Liver (tissue), 9 donors: ENCODE results near the gene KRTAP22-1. TPM values are rescaled to one million over a fixed set of nuclear protein-coding genes. Genes with fewer than 3 reads are reported as not detected.

Experiments used
- DNase-seq: peaks from one replicate; pipeline ENCODE4 v3.0.0-alpha.2; 2017; ENCODE audit warnings: low spot score
- H3K27ac ChIP-seq, 2 donors: one replicate each; pipeline ENCODE4 v1.7.0; 2013; ENCODE audit warnings: inconsistent platforms in 2 of 2, low read length in 2 of 2, control low read depth in 1 of 2, low read depth in 1 of 2, mild to moderate bottlenecking in 1 of 2
- H3K27me3 ChIP-seq, 4 donors: one replicate each; pipeline versions ENCODE4 v1.6.1 to v1.7.0; 2013; ENCODE audit warnings: low read length in 3 of 4, inconsistent platforms in 1 of 4, mild to moderate bottlenecking in 1 of 4, moderate library complexity in 1 of 4; ENCODE audit not compliant: control insufficient read depth in 4 of 4, insufficient read depth in 4 of 4
- H3K36me3 ChIP-seq, 4 donors: one replicate each; pipeline versions ENCODE4 v1.6.1 to v1.7.0; 2013; ENCODE audit warnings: low read length in 3 of 4, mild to moderate bottlenecking in 3 of 4, low read depth in 1 of 4, moderate library complexity in 1 of 4; ENCODE audit not compliant: control insufficient read depth in 4 of 4, insufficient read depth in 3 of 4
- H3K4me1 ChIP-seq, 4 donors: one replicate each; pipeline versions ENCODE4 v1.6.1 to v1.7.0; 2013; ENCODE audit warnings: low read length in 3 of 4, mild to moderate bottlenecking in 3 of 4, moderate library complexity in 1 of 4; ENCODE audit not compliant: control insufficient read depth in 4 of 4, insufficient read depth in 4 of 4
- H3K4me3 ChIP-seq, 3 donors: one replicate each; pipeline versions ENCODE4 v1.6.1 to v1.7.0; 2013; ENCODE audit warnings: low read length in 3 of 3, control low read depth in 1 of 3, low read depth in 1 of 3, mild to moderate bottlenecking in 1 of 3
- H3K9ac ChIP-seq, 2 donors: one replicate each; pipeline ENCODE4 v1.7.0; 2013; ENCODE audit warnings: low read length in 2 of 2, mild to moderate bottlenecking in 2 of 2, moderate library complexity in 2 of 2, control low read depth in 1 of 2, low read depth in 1 of 2
- H3K9me3 ChIP-seq, 4 donors: one replicate each; pipeline versions ENCODE4 v1.6.1 to v1.7.0; 2013; ENCODE audit warnings: low read length in 3 of 4; ENCODE audit not compliant: control insufficient read depth in 4 of 4
- ATF3 ChIP-seq: IDR thresholded peaks from 2 replicates; pipeline ENCODE4 v1.6.1; 2016; ENCODE audit warnings: antibody characterized with exemption
- CTCF ChIP-seq: fragments of 150-350 bp; IDR thresholded peaks from 2 replicates; pipeline ENCODE4 v1.5.1; 2017; ENCODE audit warnings: improper control_type of control experiment, low read depth, low read length; ENCODE audit not compliant: missing input control
- FOXA1 ChIP-seq: IDR thresholded peaks from 2 replicates; pipeline ENCODE4 v1.6.1; 2016; ENCODE audit warnings: antibody characterized with exemption
- FOXA2 ChIP-seq: IDR thresholded peaks from 2 replicates; pipeline ENCODE4 v1.6.1; 2016; ENCODE audit warnings: antibody characterized with exemption
- GABPA ChIP-seq, 2 donors: IDR thresholded peaks in 1 of 2; conservative IDR thresholded peaks in 1 of 2; 2 replicates each; pipeline ENCODE4 v1.6.1; 2016; ENCODE audit warnings: antibody characterized with exemption in 2 of 2, mild to moderate bottlenecking in 1 of 2, moderate library complexity in 1 of 2
- HNF4A ChIP-seq, 2 donors: conservative IDR thresholded peaks; 2 replicates each; pipeline ENCODE4 v1.6.1; 2016; ENCODE audit warnings: antibody characterized with exemption in 2 of 2, mild to moderate bottlenecking in 2 of 2
- HNF4G ChIP-seq: IDR thresholded peaks from 2 replicates; pipeline ENCODE4 v1.6.1; 2016; ENCODE audit warnings: antibody characterized with exemption
- JUND ChIP-seq, 2 donors: IDR thresholded peaks; 2 replicates each; pipeline ENCODE4 v1.6.1; 2016; ENCODE audit warnings: antibody characterized with exemption in 2 of 2
- MAX ChIP-seq: IDR thresholded peaks from 2 replicates; pipeline ENCODE4 v1.6.1; 2016; ENCODE audit warnings: antibody characterized with exemption
- NR2F2 ChIP-seq: IDR thresholded peaks from 2 replicates; pipeline ENCODE4 v1.6.1; 2016; ENCODE audit warnings: antibody characterized with exemption
- RAD21 ChIP-seq, 2 donors: IDR thresholded peaks; 2 replicates each; pipeline ENCODE4 v1.6.1; 2016; ENCODE audit warnings: antibody characterized with exemption in 2 of 2, mild to moderate bottlenecking in 2 of 2
- REST ChIP-seq: IDR thresholded peaks from 2 replicates; pipeline ENCODE4 v1.6.1; 2016; ENCODE audit warnings: antibody characterized with exemption, mild to moderate bottlenecking
- RXRA ChIP-seq, 2 donors: IDR thresholded peaks; 2 replicates each; pipeline ENCODE4 v1.6.1; 2017 to 2018; ENCODE audit warnings: antibody characterized with exemption in 2 of 2, mild to moderate bottlenecking in 1 of 2
- SP1 ChIP-seq: IDR thresholded peaks from 2 replicates; pipeline ENCODE4 v1.6.1; 2018; ENCODE audit warnings: antibody characterized with exemption, mild to moderate bottlenecking
- TAF1 ChIP-seq: conservative IDR thresholded peaks from 2 replicates; pipeline ENCODE4 v1.6.1; 2016; ENCODE audit warnings: antibody characterized with exemption, mild to moderate bottlenecking
- YY1 ChIP-seq: IDR thresholded peaks from 2 replicates; pipeline ENCODE4 v1.6.1; 2016; ENCODE audit warnings: antibody characterized with exemption, mild to moderate bottlenecking
- ZBTB33 ChIP-seq: IDR thresholded peaks from 2 replicates; pipeline ENCODE4 v1.6.1; 2016; ENCODE audit warnings: antibody characterized with exemption
- WGBS: extraction: QIAGEN DNeasy Blood & Tissue Kit; methylation state at CpG from one replicate; pipeline ENCODE4 v1.1.7; 2013; 5-methylcytosine and 5-hydroxymethylcytosine counted together
- polyA plus RNA-seq, 2 donors: library from polyadenylated mRNA; stranded (reverse) in 1 of 2; unstranded in 1 of 2; fragments of 200-250 nt in 1 of 2; fragments of >200 nt in 1 of 2; fragmentation: Nextera tagmentation in 1 of 2; extraction: Ambion mirVana in 1 of 2; gene quantifications; one replicate each; pipeline versions ENCODE4 v1.2.1 to v1.2.3, GENCODE V29; 2013 to 2015
- total RNA-seq, 2 donors: library from RNA; depleted of rRNA; stranded (reverse); fragments of >200 nt; gene quantifications; one replicate each; pipeline ENCODE4 v1.2.3, GENCODE V29; 2014
- donor health status: healthy.
- donor health status: healthy.
- donor health status: healthy.
- donor health status: healthy.
- donor health status: healthy.

Gene KRTAP22-1
- total and polyA plus RNA-seq, 4 donors: not detected

GRCh38 chr21:30577766-30578165 is 23.1 kb upstream of the KRTAP22-1 start (continued):
- TF ChIP-seq CTCF: no peak
- no peak for TF ChIP-seq GABPA (IDR thresholded peaks at IDR 0.05 in 1 of 2, conservative IDR thresholded peaks at IDR 0.05 in 1 of 2)
- no peak for TF ChIP-seq RXRA (IDR thresholded peaks at IDR 0.05)

- no peaks in the 10 kb centered on the region for H3K9me3 ChIP-seq
- no peak overlapping the region for H3K4me3 ChIP-seq
- no peak overlapping the region for H3K27ac ChIP-seq
- no peaks in the 10 kb centered on the region for H3K36me3 ChIP-seq
- H3K9ac ChIP-seq: no peak overlapping the region
- H3K4me1 ChIP-seq: no peaks in the 10 kb centered on the region
- no peak for TF ChIP-seq TAF1
- peaks cover 0 to 5% (median 0%) of the 10 kb centered on the region in 4 donors for H3K27me3 ChIP-seq
- DNase-seq: no peak
- 58% methylated on average over 1 of the region's 1 CpG for WGBS
Observed at GRCh38 chr21:30579346-30579745, 21.5 kb upstream of the KRTAP22-1 start.

GRCh38 chr21:30580132-30580531 is 20.8 kb upstream of the KRTAP22-1 start:
- H3K36me3 ChIP-seq: no peaks in the 10 kb centered on the region
- H3K4me1 ChIP-seq: no peaks in the 10 kb centered on the region
- TF ChIP-seq MAX (no peak), CTCF (no peak), RAD21 (IDR thresholded peaks at IDR 0.05) (no peak), FOXA2 (no peak), NR2F2 (no peak), GABPA (IDR thresholded peaks at IDR 0.05 in 1 of 2, conservative IDR thresholded peaks at IDR 0.05 in 1 of 2) (no peak), SP1 (no peak), ZBTB33 (no peak), YY1 (no peak), HNF4G (no peak), HNF4A (conservative IDR thresholded peaks at IDR 0.05) (no peak), ATF3 (no peak), FOXA1 (no peak), JUND (IDR thresholded peaks at IDR 0.05) (no peak), REST (no peak)
- no peak overlapping the region for H3K27ac ChIP-seq
- H3K9me3 ChIP-seq: no peaks in the 10 kb centered on the region
- WGBS: 53% methylated on average over 3 of the region's 3 CpGs
- no peak overlapping the region for H3K9ac ChIP-seq
- DNase-seq: no peak
- H3K4me3 ChIP-seq: no peak overlapping the region
- H3K27me3 ChIP-seq: peaks cover 0 to 5% (median 0%) of the 10 kb centered on the region in 4 donors
